GM18519 (cell line): ENCODE measurements around the gene HERC4.
"Not testable (repeated sequence)": the region's sequence is repeated elsewhere in the genome, so short reads cannot be mapped to it uniquely, and the experiment has no call there.

Experiments
- ATAC-seq: cut with Tn5 transposase; IDR thresholded peaks from one replicate; pipeline ENCODE4 v1.9.1; 2021; ENCODE audit warnings: mild to moderate bottlenecking, moderate library complexity; ENCODE audit not compliant: unreplicated experiment, low FRiP score

HERC4 gene

DNA sequence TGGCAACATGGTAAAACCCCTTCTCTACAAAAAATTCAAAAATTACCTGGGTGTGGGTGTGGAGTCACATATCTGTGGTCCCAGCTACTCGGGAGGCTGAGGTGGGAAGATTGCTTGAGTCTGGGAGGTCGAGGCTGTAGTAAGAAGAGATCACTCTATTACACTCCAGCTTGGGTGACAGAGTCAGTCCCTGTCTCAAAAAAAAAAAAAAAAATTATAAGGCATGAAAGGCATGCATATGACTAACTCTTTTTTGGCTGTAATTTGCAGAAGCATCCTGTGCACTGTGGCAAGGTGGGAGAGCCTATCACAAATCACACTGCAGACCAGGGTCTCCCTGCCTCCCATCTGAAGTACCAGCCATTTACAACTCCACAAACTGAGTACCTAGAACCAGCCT lies 20.1 kb upstream of the HERC4 start:
- no peak for ATAC-seq

DNA sequence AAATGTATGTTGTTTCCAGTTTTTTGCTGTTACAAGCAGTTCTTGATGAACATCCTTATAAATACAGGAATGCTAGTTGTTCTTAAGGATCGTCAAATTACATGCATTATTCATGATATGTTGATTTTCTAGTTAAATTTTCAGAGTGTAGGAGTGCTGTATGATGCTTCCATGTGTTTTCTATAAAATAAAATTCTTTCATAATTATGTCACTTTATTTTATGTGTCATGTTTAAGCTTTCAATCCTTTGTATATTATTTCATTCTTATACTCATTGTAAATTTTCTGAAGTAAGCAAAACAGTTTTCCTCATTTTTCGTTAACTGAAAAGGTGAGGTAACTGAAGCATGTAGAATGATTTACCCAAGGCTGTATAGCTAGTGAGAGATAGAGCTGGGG lies 17.4 kb upstream of the HERC4 start:
- no peak for ATAC-seq

DNA sequence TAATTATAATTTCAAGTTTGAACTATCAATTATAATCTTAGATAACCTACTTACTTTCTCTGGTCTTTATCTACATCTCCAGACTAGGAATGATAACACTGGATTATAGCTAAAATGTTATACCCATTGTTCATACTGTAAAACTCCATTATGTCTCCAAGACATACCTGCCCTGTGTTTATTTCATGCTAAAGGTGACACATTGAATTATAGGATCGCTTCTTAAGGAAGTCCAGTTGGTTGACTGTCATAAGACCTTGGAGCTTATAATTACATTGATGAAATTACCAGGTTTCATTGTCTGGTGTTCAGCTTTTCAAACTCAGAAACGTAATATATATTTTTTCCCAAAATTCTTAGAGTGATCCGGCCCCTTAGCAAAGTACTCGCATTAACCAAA lies 15.5 kb upstream of the HERC4 start:
- ATAC-seq: no peak

DNA sequence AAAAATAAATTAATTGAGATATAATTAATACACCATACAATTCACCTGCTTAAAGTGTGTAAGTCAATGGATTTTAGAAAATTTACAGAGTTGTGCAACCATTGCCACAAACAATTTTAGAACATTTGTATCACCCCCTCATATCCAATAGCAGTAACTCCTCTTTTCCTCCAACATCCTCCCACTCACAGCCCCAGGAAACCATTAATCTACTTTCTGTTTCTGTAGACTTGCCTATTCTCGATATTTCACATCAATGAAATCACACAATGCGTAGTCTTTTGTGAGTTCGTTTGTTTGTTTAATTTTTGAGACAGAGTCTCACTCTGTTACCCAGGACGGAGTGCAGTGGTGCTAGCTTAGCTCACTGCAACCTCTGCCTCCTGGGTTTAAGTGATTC lies 13.7 kb upstream of the HERC4 start:
- ATAC-seq: no peak

DNA sequence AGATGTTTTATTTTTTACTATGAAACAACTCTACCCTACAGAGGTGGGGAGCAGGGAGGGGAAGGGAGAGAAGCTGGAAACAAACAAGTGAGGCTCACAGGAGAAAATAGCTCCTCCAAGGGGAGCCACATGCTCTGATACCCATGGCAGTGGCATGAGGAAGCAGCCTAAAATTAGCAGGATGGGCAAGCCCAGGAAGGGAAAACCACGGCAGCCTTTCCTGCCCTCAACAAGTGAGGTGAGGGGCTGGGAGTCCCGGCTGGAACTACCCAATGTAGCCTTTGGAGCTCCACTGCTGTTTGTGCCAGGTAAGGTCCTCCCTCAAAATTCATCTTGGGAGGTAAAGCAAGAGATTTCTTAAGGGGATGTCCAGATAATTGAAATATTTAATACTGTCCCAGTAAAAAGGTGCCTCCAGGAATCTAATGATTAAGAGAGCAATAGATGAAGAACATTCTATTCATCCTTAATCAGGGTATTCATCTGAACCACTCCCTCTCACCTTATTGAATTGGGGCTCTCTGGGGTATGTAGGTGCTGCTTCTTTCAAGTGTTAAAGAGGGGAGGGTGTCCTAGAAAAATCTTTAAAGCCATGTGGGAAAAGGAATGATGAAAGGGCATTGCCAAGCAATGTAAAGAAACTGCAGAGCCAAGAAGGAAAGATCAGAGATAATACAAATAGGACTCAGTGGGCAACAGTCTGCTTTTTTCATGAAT lies 12.8 kb upstream of the HERC4 start:
- no peak for ATAC-seq

DNA sequence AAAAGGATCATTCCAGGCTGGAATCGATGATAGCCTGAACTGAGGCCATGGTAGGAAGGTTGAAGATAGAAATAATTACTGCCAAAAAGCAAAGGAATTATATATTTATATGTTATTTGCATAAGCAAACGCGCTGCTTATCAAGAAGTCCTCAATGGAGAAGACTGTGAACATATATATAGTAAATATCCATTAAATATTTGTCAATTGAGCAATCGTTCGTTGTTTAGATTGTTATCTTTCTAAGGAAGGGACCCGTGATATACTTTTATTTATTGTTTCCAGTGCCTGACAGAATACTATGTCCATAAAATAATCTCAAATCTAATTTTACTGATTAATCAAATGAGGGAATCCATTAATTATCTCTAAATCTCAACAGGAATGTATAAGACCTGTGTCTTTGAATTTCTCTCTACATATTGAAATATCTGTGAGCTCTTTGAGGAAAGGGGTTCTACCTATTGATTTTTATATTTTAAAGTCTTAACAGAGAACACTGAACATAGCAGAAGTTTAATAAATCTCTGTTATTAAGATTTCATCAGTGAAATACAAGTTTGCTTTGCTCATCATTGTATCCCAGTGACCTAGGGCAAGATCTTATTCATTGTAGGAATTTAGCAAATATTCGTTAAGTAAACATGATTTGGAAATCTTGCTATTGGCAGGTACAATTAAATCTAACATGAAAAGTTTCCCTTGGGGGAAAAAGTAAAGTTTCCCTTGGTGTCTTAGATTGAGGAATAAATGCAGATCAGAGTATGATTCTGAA lies 12.0 kb upstream of the HERC4 start:
- no peak for ATAC-seq

DNA sequence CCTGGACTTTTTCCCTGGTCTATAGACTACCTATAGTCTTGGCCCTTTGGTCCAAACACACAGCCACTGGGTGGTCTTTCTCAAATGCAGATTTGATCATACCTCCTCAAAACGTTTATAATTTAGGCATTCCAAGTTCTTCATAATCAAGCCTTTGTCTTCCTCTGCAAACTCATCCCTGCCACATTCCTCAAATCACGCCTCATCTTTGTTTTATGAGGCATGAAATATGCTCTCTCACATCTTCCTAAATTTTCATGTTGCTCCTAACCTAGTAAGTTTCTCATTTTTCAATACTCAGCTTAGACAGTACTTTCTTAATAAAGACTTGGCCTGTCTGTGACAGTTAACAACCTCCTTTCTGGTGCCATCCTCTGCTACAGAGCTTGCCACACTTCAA lies 10.9 kb upstream of the HERC4 start:
- no peak for ATAC-seq

DNA sequence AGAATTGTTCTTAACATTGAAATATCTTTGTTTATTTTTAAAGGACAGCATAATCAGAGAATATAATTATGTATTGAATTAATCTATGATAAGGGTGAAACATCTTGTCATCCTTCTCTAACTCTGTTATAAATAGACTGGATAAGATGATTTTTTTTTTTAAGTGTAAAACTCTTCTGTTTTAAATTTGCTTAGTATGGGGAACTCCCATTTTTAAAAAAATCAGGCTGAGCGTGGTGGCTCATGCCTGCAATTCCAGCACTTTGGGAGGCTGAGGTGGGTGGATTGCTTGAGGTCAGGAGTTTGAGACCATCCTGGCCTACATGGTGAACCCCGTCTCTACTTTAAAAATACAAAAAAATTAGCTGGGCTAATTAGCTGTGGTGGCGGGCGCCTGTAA lies 9.4 kb upstream of the HERC4 start:
- no peak for ATAC-seq

DNA sequence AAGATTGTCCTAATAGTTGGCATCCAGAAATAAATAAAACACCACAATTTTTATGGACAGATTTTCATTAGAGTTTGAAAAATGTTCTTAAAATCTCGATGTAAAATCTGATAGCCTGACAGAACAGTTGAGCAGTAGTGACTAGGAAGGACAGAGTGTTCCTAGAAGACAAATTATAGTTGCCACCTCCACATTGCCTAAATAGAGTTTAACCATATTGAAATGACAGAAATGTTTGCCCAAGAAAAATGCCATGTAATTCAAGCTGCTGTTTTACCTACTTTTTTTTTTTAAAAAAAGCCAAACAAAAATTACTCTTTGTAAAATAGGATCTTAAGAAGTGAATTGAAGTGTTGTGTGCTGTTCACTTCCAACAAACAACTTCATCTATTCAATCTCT lies 8.9 kb upstream of the HERC4 start:
- no peak for ATAC-seq

DNA sequence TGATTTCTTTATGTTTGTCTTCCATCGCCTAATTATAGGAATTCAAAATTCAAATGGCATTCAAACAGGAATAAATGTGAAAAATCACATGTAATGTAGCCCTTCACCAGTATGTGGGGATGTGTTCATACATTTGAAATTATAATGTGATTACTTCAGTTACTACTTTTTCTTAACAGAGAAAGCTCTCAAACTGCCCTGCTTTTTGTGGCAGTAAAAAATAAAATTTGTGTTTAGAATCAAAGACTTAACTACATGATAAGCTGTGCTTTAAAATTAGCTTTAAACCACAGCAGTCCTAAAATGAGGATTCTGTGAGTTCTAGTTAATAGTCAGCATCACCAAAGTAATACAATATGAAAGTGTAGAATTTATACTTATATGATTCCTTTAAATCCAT lies 7.8 kb upstream of the HERC4 start:
- ATAC-seq: no peak

DNA sequence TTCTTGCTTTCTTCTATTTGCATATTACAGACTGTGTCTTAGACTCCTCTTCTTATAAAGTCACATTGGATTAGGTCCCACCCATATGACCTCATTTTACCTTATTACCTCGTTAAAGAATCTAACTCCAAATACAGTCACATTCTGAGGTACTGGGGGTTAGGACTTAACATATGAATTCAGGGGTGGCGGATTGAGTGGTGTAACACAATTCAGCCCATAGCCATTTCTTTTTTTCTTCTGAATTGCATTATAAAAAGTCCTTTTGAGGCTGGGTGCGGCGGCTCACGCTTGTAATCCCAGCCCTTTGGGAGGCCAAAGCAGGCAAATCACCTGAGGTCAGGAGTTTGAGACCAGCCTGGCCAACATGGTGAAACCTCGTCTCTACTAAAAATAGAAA lies 6.8 kb upstream of the HERC4 start:
- no peak for ATAC-seq

DNA sequence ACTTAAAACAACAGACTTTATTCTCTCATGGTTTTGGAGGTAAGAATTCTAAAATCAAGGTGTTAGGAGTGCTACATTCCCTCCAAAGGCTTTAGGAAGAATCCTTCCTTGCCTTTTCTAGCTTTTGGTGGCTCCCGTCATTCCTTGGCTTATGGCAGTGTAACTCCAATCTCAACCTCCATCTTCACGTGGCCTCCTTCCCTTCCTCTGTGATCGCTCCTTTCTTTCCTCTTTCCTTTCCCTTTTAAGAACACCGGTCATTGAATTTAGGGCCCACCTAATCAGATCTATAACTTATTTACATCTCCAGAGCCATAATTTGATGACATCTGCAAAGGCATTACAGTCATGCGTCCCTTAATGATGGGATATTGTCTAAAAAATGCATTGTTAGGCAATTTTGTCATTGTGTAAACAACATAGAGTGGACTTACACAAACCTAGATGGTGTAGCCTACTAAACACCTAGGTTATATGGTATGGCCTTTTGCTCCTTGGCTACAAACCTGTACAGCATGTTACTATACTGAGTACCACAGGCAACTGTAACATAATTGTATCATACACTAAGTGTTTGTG lies 5.9 kb upstream of the HERC4 start:
- no peak for ATAC-seq

DNA sequence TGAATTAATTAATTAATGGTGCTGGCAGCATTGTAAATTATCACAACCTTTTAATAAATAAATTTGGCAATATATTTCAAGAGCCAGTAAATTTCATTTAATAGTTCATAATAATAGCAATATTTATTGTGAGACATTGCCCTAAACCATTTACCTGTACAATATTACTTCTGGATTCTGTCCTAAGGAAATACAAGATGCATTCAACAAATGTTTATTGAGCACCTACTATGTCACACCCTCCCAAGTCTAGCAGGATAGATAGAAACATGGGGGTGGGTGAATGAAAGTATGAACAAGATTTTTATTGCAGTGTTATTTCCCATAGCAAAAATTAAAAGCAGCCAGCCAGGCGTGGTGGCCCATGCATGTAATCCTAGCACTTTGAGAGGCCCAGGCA lies 4.4 kb upstream of the HERC4 start:
- ATAC-seq: no peak

DNA sequence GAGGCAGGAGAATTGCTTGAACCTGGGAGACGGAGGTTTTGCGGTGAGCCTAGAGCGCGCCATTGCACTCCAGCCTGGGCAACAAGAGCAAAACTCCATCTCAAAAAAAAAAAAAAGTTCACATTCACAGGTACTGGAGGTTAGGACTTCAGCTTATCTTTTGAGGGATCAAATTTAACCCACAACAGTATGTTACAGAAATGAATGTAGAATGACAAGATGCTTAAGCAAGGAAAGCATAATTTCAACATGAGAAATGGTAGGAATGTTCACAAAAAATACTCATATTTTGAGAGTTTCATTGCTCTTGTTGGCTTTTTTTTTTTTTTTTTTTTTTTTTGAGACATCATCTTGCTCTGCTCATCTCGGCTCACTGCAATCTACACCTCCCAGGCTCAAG lies 1.9 kb upstream of the HERC4 start:
- ATAC-seq: no peak

DNA sequence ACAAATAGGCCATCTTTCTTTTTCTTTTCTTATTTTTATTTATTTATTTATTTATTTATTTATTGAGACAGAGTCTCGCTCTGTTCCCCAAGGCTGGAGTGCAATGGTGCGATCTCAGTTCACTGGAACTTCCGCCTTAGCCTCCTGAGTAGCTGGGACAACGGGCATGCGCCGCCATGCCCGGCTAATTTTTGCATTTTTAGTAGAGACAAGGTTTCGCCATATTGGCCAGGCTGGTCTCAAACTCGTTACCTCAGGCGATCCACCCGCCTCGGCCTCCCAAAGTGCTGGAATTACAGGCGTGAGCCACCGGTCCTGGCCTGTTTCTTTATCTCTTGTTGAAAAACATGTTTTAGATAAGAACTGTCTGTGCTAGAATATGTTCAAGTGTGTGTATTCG lies 998 bp upstream of the HERC4 start:
- not testable (repeated sequence) for ATAC-seq

DNA sequence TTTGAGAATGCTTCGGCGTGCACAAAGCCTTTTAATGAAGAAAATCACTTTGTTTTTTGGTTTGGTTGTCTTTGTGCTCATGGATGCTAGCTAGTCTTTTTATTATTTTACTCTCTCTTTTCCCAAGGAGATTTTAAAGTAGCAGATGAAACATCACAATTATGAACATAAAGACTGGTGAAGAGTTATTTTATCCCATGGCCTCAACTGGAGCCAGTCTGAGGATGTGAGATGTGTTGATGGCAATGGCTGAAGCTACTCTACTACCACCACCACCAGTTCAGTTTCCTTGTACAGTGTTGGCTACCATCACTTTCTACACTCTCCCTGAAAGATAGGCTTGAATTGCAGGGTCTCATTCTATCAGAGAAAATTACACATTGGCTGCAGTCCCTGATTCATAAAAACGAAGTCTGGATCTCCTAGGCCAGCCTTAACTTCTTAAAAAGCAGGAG lies 494 bp upstream of the HERC4 start:
- ATAC-seq: no peak

DNA sequence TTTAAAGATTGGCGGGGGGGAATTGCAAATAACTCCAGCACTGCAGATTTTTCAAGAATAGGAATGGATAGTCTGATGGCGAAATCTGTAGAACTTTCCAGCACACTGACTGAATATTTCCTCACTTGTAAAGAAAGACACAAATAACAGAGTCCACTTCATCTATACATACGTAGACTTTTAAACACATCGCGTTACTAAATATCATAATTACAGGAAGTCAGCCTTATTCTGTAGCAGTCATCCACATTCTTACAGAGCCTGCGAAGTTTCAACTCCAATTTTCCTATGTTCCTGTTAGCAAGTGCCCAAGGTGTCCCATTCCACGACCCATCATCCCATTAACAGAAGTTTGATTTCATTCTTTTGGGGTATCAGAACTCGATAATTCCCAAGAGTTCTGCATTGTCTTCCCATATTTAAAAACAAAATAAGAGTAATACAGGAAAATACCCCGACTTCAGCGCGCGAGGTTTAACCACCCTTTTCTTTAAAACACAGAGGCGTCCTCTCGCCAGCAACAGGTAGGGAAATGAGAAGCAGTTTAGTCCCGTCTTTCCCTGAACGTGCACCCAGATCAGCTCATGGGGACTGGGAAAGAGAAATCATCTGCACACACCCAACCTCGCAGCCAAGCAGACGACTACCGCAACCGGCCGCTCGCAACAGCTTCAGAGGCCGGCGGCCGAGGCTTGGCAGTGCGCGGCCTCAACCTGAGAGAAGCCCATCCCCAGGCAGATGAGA lies 880 bp downstream of the HERC4 start:
- ATAC-seq: peak; percentile 8

DNA sequence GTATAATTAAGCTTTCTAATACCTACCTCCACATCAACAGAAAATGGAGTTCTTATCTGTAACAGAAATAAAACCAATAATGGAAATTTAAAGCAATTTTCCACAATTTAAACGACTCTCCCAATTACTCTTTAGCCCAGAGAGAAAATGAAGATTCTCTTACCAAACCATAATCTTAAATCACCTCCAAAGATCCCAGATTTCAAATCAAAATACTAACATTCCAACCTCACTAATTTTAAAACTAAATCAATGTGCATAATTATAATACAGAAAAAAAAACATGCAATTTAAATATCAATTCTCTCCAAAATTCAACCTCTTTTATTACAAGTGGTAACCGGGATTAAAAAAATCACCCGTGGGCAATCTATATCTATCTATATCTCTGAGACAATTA lies 1.5 kb downstream of the HERC4 start:
- no peak for ATAC-seq

DNA sequence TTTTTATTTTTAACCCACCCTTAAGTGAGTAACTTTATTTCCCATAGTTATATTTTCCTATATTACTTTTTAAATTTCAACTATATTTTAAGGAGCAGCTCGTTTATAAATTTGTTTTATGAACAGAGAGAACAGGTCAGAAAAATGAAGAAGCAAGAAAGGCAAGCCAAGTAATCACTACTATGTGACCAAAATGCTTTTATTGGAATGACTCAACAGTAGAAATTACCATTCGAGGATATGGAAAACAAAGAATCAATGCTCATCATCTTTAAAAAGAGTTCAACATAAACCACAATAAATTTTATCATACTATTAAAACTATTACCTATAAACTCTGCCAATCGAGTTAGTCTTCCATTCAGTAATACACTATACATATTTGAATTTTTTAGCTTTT lies 7.6 kb downstream of the HERC4 start:
- ATAC-seq: no peak

DNA sequence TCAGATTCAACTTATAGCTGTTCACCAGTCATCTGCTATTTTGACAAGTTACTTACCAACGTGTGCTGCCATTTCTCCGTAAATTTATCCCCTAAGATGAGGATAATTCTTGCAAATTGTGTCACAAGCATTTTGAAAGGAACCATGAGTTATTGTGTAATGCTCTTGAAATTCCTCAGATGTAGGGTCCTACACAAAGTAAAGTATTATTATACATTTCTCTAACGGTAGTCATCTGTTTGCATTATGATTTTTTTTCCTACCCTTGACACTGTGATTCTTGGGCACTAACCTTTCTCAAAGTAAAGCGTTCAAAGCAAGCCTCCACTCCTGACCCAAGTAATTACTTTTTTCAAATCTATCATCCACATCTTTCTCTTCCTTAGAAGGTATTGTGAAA lies 8.1 kb downstream of the HERC4 start:
- ATAC-seq: no peak

DNA sequence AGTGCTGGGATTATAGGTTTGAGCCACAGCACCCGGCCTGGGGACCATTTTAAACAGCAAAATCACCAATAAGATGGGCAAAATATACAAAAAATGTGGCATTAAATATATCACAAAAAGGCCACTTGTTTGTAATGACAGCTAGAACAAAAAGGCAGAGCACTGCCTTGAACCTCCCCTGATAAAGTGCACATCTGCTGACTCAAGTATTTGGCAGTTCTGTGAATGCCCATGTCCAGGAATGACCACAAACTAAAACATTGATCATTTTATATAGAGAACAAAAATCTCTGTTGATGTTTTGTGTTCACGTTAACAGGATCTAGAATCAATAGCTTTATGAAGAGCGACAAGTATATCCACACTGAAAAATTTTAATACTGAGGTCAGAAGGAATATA lies 21.5 kb downstream of the HERC4 start:
- no peak for ATAC-seq
